ENCODE measurements around the gene POLRMT.
"Not testable (repeated sequence)": the region's sequence is repeated elsewhere in the genome, so short reads cannot be mapped to it uniquely, and the experiment has no call there.

The POLRMT gene

GRCh38 chr19:590750-591098 lies 42.6 kb downstream of the POLRMT start:
- DNase-seq = no peak

GRCh38 chr19:590396-590745 lies 43.0 kb downstream of the POLRMT start:
- peak; percentile 23 for DNase-seq

DNA sequence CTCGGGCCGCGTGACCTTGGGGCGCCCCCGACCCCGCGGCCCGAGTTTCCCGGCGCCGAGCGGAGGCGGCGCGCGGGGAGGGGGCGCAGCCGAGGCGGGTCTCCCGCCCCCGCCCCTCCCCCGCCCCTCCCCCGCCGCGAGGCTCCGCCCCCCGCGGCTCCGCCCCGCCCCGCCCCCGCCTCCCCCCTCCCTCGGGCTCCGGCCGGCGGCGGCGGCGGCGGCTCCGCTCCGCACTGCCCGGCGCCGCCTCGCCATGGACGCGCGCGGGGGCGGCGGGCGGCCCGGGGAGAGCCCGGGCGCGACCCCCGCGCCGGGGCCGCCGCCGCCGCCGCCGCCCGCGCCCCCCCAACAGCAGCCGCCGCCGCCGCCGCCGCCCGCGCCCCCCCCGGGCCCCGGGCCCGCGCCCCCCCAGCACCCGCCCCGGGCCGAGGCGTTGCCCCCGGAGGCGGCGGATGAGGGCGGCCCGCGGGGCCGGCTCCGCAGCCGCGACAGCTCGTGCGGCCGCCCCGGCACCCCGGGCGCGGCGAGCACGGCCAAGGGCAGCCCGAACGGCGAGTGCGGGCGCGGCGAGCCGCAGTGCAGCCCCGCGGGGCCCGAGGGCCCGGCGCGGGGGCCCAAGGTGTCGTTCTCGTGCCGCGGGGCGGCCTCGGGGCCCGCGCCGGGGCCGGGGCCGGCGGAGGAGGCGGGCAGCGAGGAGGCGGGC lies 43.5 kb downstream of the POLRMT start, which contains the start of gene HCN2:
Gene HCN2 (plus strand): TSS at position 189 of the 703 bp plus-strand sequence. CDS start 65 bp downstream, at position 254.
- DNase-seq = no peak

DNA sequence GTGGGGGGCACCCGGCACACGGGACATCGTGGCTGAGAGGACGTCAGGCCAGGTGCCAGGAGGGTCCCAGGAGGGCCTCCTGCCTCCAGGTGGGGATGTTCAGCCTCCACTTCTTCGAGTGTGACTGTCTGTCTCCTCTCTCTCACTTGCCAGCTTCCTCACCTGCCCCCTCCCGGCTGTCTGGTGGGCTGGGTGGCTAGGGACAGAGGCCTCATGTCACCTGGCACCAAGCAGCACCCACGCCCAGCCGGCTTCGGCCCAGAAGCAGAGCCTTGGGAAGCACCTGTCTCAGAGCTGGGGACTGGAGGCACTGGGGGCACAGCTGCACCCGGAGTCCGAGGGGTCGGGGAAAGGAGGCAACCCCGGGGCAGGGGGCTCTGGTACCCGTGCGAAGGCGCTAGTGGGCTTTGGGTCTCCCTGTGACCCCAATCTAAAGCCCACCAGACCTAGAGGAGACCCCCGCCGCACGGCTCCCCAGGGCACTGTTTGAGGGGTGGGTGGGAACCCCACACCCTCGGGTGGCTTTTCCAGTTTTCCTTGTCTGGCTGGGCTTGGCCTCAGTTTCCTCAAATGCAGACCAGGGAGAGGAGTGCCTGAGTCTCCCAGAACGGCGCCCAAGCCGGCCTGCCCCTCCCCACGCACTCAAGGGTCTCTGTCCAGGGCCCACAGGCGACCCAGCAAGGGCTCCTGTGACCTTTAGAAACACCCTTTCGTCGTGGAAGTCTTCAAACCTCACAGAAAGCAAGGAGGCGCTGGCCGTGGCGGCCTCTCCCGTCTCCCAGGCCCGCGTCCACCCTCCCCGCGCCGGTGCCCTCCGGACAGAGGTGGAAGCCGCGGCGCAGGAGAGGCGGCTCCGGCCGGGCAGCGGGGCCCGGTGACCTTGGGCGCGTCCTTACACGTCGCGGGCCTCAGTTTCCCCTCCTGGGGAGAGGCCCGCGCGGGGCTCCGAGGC lies 44.3 kb downstream of the POLRMT start:
- no peak for DNase-seq

- DNase-seq = peak; percentile 85
These were observed 45.1 kb downstream of the POLRMT start for GRCh38 chr19:588093-588740.

GRCh38 chr19:585551-586110 lies 47.7 kb downstream of the POLRMT start:
- no peak for DNase-seq

DNA sequence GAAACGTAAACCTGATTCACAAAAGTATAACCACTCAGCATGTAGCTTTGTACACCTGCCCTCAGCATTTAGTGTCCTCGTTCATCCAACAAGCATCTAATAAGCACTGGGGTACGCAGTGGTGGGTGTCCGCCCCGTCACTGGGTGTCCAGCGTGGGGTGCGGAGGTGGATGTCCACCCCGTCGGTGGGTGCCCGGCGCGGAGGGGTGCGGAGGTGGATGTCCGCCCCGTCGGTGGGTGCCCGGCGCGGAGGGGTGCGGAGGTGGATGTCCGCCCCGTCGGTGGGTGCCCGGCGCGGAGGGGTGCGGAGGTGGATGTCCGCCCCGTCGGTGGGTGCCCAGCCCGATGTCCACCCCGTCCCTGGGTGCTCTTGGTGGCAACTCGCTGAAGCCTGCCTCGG lies 48.2 kb downstream of the POLRMT start:
- not testable (repeated sequence) for DNase-seq

DNA sequence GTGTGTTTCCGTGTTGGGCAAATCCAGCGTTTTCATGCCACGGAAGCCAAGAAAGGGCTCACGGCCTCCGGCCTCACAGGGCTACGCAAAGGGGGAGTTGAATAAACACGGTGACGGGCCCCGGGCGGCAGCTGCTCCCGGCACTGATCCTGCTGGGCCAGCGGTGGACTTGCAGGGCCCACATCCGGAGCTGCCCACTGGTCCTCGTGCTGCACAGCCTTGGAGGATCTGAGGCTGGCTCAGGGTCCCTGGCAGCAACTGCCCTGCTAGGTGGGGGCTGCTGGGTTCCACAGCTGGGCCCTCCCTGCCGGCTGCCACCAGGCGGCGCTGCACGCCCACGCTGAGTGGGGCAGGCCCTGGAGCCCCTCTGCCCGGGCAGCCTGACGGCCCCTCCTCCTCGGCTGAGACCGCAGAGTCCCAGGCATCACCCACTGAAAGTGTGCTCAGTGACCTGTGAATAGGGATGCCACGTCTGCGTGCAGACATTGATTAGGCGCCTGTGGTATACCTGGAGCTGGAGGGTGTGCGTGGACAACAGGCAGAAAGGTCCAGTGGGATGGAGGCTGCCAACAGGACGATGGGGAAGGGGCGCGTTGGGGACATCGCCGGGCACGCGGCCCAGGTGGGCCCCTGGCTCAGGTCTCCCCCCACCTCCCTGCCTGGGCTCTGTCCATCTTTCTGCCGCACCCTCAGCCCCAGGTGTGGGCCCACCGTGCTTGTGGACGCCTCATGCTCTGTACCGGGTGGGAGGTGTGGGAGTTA lies 48.9 kb downstream of the POLRMT start:
- no peak for DNase-seq

DNA sequence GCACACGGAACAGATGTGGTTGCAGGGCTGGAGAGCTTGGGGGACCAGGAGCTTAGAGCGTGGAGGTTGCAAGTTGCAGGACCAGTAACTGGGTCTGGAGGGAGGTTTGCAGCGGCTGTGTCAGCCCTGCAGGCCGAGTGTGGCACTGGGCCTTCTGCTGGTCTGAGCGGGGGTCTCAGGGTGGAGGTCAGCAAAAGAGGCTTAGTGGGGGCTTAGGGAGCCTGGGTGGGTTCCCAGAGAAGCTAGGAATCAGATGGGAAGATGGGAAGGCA lies 49.4 kb downstream of the POLRMT start:
- no peak for DNase-seq

DNA sequence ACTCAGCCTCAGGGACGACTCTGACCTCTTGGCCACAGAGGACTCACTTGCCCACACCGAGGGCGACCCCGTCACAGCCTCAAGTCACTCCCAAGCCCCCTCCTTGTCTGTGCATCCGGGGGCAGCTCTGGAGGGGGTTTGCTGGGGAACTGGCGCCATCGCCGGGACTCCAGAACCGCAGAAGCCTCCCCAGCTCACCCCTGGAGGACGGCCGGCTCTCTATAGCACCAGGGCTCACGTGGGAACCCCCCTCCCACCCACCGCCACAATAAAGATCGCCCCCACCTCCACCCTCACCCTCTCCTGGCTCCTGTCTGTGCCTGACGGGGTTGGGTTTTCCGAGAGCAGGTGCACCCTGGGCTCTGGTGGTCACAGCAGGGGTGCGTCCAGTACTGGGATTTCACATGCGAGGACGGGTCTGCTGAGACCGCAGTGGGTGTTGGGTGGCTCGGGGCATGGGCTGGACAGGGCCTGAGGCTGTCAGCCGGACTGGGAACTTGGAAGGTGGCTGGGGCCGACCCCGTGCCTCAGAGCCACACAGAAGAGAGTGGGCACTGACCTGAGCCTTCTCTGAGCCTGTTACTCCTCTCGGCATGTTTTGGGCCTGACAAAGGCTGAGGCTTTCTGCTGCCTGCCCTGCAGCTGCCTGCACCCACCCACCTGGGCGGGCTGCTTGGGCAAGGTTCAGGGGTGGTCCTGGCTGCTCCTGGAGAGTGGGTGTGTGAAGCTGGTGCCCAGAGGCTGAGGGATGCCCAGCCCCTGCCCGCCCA lies 50.0 kb downstream of the POLRMT start:
- no peak for DNase-seq

DNA sequence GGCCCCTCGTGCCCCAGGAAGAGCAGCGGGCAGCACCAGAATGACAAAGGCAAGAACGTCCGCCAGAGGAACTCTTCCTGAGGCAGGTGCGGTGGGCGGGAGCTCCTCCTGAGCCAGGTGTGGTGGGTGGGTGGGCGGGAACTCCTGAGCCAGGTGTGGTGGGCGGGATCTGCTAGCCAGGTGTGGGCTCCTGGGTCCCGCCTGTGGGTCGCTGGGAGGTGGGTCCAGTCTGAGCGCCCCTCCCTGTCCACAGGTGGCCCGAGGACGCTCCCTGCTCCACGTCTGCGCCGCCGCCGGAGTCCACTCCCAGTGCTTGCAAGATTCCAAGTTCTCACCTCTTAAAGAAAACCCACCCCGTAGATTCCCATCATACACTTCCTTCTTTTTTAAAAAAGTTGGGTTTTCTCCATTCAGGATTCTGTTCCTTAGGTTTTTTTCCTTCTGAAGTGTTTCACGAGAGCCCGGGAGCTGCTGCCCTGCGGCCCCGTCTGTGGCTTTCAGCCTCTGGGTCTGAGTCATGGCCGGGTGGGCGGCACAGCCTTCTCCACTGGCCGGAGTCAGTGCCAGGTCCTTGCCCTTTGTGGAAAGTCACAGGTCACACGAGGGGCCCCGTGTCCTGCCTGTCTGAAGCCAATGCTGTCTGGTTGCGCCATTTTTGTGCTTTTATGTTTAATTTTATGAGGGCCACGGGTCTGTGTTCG lies 50.7 kb downstream of the POLRMT start:
- no peak for DNase-seq

DNA sequence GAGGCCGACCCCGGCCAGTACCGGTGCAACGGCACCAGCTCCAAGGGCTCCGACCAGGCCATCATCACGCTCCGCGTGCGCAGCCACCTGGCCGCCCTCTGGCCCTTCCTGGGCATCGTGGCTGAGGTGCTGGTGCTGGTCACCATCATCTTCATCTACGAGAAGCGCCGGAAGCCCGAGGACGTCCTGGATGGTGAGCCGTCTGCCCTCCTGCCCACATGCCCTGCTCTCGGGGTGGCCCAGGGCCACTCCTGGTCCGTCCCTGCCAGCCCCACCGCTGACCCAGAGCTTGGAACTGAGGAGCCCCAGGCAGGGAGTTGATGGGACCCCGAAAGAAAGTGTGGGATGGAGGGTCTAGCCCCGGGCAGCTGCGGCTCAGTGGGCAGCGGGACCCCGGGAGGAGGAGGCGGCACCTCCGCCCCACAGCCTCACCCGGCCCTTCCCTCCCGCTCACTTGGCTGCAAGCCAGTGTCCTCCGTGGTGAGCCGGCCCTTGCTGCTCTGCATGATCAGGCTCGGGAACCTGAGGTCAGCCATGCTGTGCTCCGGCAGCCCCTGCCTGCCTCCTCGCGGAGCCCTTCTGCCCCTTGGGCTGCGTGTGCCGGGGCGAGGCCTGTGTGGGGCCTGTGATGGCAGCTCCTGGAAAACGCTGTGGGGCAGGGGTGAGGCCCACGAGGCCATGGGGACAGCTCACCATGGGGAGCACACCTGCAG lies 51.8 kb downstream of the POLRMT start:
- DNase-seq = no peak

GRCh38 chr19:580274-580835 lies 53.0 kb downstream of the POLRMT start:
- DNase-seq = no peak

DNA sequence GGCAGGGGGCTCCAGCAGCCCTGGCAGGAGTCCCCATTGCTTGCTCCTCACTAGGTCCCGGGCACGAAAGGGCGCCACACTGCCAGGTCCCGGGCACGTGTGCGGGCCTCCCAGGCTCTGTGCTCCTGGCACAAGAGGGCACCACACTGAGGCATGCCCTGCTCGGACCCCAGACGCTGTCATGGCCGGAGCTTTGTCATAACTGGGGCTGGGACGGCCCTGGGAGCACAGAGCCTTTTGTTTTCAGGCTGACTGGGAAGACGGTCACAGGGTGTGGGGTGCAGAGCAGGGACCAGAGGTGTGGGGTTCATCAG lies 53.5 kb downstream of the POLRMT start:
- no peak for DNase-seq

DNA sequence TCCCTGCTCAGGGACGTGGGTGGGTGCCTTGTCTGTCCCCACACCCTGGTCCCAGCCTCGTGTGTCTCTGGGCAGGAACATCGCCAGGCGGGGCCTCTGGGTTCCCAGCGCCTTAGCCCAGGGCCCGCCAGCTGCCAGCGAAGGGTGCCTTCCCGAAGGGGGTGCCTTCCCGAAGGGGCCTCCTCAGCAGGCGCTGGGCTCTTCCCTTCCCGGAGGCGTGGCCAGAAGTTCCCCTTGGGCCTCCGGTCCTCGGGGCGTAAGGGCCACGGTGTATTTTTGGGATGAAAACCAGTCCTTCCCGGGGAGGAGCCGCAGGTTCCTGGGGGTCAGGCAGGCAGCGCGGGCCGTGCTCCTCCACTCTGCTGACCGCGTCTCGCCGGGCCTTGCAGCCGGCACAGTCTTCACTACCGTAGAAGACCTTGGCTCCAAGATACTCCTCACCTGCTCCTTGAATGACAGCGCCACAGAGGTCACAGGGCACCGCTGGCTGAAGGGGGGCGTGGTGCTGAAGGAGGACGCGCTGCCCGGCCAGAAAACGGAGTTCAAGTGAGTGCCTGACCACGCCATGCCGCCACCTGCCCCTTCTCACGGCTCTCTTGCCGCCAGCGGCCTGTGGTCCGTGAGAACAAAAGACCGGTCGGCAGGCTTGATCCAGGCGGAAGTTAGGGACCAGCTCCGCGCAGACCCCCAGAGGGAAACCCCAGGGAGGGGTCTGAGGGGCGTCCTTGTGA lies 54.1 kb downstream of the POLRMT start:
- DNase-seq = no peak

DNA sequence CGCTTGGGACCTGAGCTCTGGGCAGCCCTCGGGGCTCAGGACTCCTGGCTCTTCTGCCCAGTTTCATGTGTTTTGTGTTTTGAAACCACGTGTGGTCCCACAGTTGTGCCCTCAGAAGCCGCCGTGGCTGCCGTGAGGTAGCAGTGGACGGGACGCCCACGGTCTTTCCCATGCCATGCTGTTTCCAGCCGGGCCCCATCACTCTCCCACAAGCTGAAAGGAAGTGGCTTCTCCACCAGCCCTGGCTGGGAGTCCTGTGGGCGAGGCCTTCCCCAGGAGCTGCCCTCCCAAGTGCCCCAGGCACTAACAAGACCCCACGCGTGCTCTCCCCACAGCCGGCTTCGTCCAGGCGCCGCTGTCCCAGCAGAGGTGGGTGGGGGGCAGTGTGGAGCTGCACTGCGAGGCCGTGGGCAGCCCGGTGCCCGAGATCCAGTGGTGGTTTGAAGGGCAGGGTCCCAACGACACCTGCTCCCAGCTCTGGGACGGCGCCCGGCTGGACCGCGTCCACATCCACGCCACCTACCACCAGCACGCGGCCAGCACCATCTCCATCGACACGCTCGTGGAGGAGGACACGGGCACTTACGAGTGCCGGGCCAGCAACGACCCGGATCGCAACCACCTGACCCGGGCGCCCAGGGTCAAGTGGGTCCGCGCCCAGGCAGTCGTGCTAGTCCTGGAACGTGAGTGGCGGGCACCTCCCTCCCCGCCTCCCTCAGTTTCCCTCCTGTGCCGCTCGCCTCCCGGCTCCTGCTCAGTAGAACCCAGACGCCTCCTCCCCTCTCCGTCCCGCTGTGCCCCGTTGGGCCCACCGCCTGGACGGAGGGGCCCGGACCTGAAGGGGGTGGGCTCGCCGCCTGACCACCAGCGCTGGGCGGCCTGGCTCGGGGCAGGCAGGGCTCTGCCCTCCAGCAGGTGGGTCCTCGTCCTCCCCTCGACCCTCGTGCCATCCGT lies 55.6 kb downstream of the POLRMT start:
- DNase-seq = no peak

GRCh38 chr19:576768-577438 lies 56.4 kb downstream of the POLRMT start:
- DNase-seq = no peak
